SK-N-SH (cell line): Measurements from ENCODE around the gene RANBP10. TPM values are rescaled to one million over a fixed set of nuclear protein-coding genes. Genes with fewer than 3 reads are reported as not detected.

Experiments
- CTCF ChIA-PET: fragments of 300-600, 350-600 bp; formaldehyde crosslinking; extraction: SDS; loops from one replicate; lab custom pipeline; 2021; lab: Yijun Ruan, JAX
- POLR2A ChIA-PET: fragments of 350-600 bp; sonication (Branson Sonifier 250); formaldehyde crosslinking; extraction: SDS; loops from one replicate; lab custom pipeline; 2020; ENCODE audit warnings: antibody characterized with exemption, inconsistent platforms; lab: Yijun Ruan, JAX
- DNase-seq: peaks from one replicate; pipeline ENCODE4 v3.0.0; 2012
- H2AFZ ChIP-seq: fragments of 200-600 bp; sonication (generic); 2 replicates; pipeline ENCODE4 v1.8.1; 2016; ENCODE audit warnings: antibody characterized with exemption, mild to moderate bottlenecking, low read depth
- H3F3A ChIP-seq: fragments of 200-600 bp; sonication (generic); replicated peaks from 2 replicates; pipeline ENCODE3; 2016; ENCODE audit warnings: antibody characterized with exemption, mild to moderate bottlenecking; ENCODE audit not compliant: insufficient read depth
- H3K27ac ChIP-seq, 2 experiments: fragments of 200-500 bp in 1 of 2; fragments of 200-600 bp in 1 of 2; sonication (Bioruptor generic) in 1 of 2; sonication (generic), shearing (Covaris generic) in 1 of 2; 2 replicates each; pipeline versions ENCODE4 v1.5.1 to v1.6.1; 2014 to 2016; ENCODE audit warnings: low read depth in 2 of 2, inconsistent platforms in 1 of 2, low read length in 1 of 2, mild to moderate bottlenecking in 1 of 2, mixed read lengths in 1 of 2
- H3K27me3 ChIP-seq: fragments of 200-600 bp; sonication (generic), shearing (Covaris generic); 2 replicates; pipeline ENCODE4 v1.6.1; 2016; ENCODE audit warnings: mixed run types; ENCODE audit not compliant: insufficient read depth
- H3K36me3 ChIP-seq, 2 experiments: fragments of 200-500 bp in 1 of 2; fragments of 200-600 bp in 1 of 2; sonication (Bioruptor generic) in 1 of 2; sonication (generic) in 1 of 2; replicated peaks in 1 of 2; 2 replicates each; pipeline versions ENCODE3 to v1.5.1; 2014 to 2016; ENCODE audit warnings: low read length in 1 of 2, mild to moderate bottlenecking in 1 of 2; ENCODE audit not compliant: insufficient read depth in 2 of 2, control insufficient read depth in 1 of 2
- H3K4me1 ChIP-seq, 2 experiments: fragments of 200-500 bp in 1 of 2; fragments of 200-600 bp in 1 of 2; sonication (Bioruptor generic) in 1 of 2; sonication (generic), shearing (Covaris generic) in 1 of 2; 2 replicates each; pipeline versions ENCODE4 v1.5.1 to v1.6.1; 2014 to 2016; ENCODE audit warnings: low read depth in 1 of 2, low read length in 1 of 2, mixed run types in 1 of 2; ENCODE audit not compliant: insufficient read depth in 2 of 2, control insufficient read depth in 1 of 2
- H3K4me2 ChIP-seq: fragments of 200-600 bp; sonication (generic), shearing (Covaris generic); 2 replicates; pipeline ENCODE4 v1.6.1; 2017; ENCODE audit warnings: mixed run types
- H3K4me3 ChIP-seq, 2 experiments: fragments of 200-500 bp in 1 of 2; fragments of 200-600 bp in 1 of 2; sonication (Bioruptor generic) in 1 of 2; sonication (generic), shearing (Covaris generic) in 1 of 2; 2 replicates each; pipeline versions ENCODE4 v1.5.1 to v1.8.1; 2014 to 2016; ENCODE audit warnings: low read depth in 2 of 2, inconsistent platforms in 1 of 2, low read length in 1 of 2, mild to moderate bottlenecking in 1 of 2, mixed read lengths in 1 of 2, moderate library complexity in 1 of 2
- H3K79me2 ChIP-seq: fragments of 200-600 bp; sonication (generic); 2 replicates; pipeline ENCODE4 v1.8.1; 2017; ENCODE audit warnings: mild to moderate bottlenecking; ENCODE audit not compliant: insufficient read depth
- H3K9ac ChIP-seq: fragments of 200-600 bp; sonication (generic); 2 replicates; pipeline ENCODE4 v1.6.1; 2017; ENCODE audit warnings: mixed run types
- H3K9me2 ChIP-seq: fragments of 200-600 bp; sonication (generic); 2 replicates; pipeline ENCODE4 v1.6.1; 2017; ENCODE audit warnings: mixed run types
- H3K9me3 ChIP-seq: fragments of 200-600 bp; sonication (generic); 2 replicates; pipeline ENCODE4 v1.6.1; 2017; ENCODE audit warnings: mixed run types, mild to moderate bottlenecking, moderate library complexity
- H4K20me1 ChIP-seq: fragments of 200-600 bp; sonication (generic); 2 replicates; pipeline ENCODE4 v1.6.1; 2017; ENCODE audit warnings: mild to moderate bottlenecking, mixed run types; ENCODE audit not compliant: insufficient read depth
- CTCF ChIP-seq: fragments of 200-600 bp; sonication (generic); IDR thresholded peaks from 2 replicates; pipeline ENCODE4 v1.6.1; 2017; ENCODE audit warnings: antibody characterized with exemption, mild to moderate bottlenecking, moderate library complexity
- EP300 ChIP-seq, 2 experiments: IDR thresholded peaks; 2 replicates each; pipeline versions ENCODE4 v1.4.0 to v1.6.1; 2012; ENCODE audit warnings: borderline replicate concordance in 1 of 2, low read depth in 1 of 2, low read length in 1 of 2
- FOXJ3 ChIP-seq: sonication (generic); formaldehyde crosslinking; IDR thresholded peaks from 2 replicates; pipeline ENCODE4 v1.5.1; 2020; ENCODE audit warnings: mild to moderate bottlenecking, missing genetic modification reagents
- GABPA ChIP-seq: IDR thresholded peaks from 2 replicates; pipeline ENCODE4 v1.4.0; 2012; ENCODE audit warnings: low read depth, mild to moderate bottlenecking
- GATA2 ChIP-seq: sonication (generic); formaldehyde crosslinking; IDR thresholded peaks from 2 replicates; pipeline ENCODE4 v1.5.0; 2020; ENCODE audit warnings: mild to moderate bottlenecking, missing genetic modification reagents
- JUND ChIP-seq: IDR thresholded peaks from 2 replicates; pipeline ENCODE4 v1.4.0; 2012
- MAX ChIP-seq: IDR thresholded peaks from 2 replicates; pipeline ENCODE4 v1.4.0; 2012; ENCODE audit warnings: low read depth
- MXI1 ChIP-seq: IDR thresholded peaks from 2 replicates; pipeline ENCODE4 v1.6.1; 2012; ENCODE audit warnings: mild to moderate bottlenecking, low read depth, low read length, improper control_type of control experiment
- NRF1 ChIP-seq: IDR thresholded peaks from 2 replicates; pipeline ENCODE4 v1.6.1; 2012; ENCODE audit warnings: low read depth, mild to moderate bottlenecking, low read length
- PBX3 ChIP-seq: IDR thresholded peaks from 2 replicates; pipeline ENCODE4; 2012
- POLR2AphosphoS5 ChIP-seq: IDR thresholded peaks from 2 replicates; pipeline ENCODE4 v1.6.1; 2012; ENCODE audit warnings: low read depth, low read length
- RAD21 ChIP-seq: IDR thresholded peaks from 2 replicates; pipeline ENCODE4 v1.6.1; 2012; ENCODE audit warnings: mild to moderate bottlenecking, low read length
- SIN3A ChIP-seq: IDR thresholded peaks from 2 replicates; pipeline ENCODE4 v1.6.1; 2012; ENCODE audit warnings: low read depth, mild to moderate bottlenecking, low read length, moderate library complexity, borderline replicate concordance
- TAF1 ChIP-seq: IDR thresholded peaks from 2 replicates; pipeline ENCODE4 v1.6.1; 2012; ENCODE audit warnings: low read depth, mild to moderate bottlenecking, low read length, moderate library complexity, borderline replicate concordance
- TEAD4 ChIP-seq: IDR thresholded peaks from 2 replicates; pipeline ENCODE4 v1.4.0; 2012; ENCODE audit warnings: mild to moderate bottlenecking, borderline replicate concordance; ENCODE audit not compliant: insufficient read depth
- USF1 ChIP-seq: IDR thresholded peaks from 2 replicates; pipeline ENCODE4 v1.4.0; 2012; ENCODE audit warnings: low read depth, borderline replicate concordance
- YY1 ChIP-seq: IDR thresholded peaks from 2 replicates; pipeline ENCODE4 v1.4.0; 2012; ENCODE audit warnings: low read depth, mild to moderate bottlenecking
- WGBS: methylation state at CpG from one replicate; pipeline ENCODE4 v1.1.6; 2017; ENCODE audit warnings: low lambda C conversion rate; 5-methylcytosine and 5-hydroxymethylcytosine counted together
- polyA plus RNA-seq, 3 experiments: library from polyadenylated mRNA; depleted of rRNA; stranded (reverse); fragments of >200 nt; gene quantifications; 2 replicates each; pipeline ENCODE4 v1.2.3, GENCODE V29; 2012

RANBP10 gene
- polyA plus RNA-seq, 1 of the 3 experiments (the other 2 are of a cell fraction): 12.1 TPM

- Histone ChIP-seq H3K4me2 (peak overlapping the region; percentile 91), H3K4me3 (peak overlapping the region; percentile 77 to 97), H3K27me3 (no peaks in the 10 kb centered on the region), H4K20me1 (peaks cover under 1% of the 10 kb centered on the region; the same call in 1 of the 2 replicates), H3F3A (peaks cover 28% of the 10 kb centered on the region), H3K9me3 (no peaks in the 10 kb centered on the region), H3K27ac (peak overlapping the region; percentile 98 to 99), H3K9me2 (no peaks in the 10 kb centered on the region), H3K36me3 (peaks cover 0 to 5% of the 10 kb centered on the region in 2 experiments), H3K4me1 (peaks cover 26 to 36% of the 10 kb centered on the region in 2 experiments), H3K9ac (peak overlapping the region; percentile 93), H2AFZ (peak overlapping the region; percentile 82; the same call in 1 of the 2 replicates), H3K79me2 (peaks cover 44% of the 10 kb centered on the region)
- DNase-seq: peak; percentile 73
- ChIA-PET POLR2A (interaction anchor here (0.6 kb wide), 1 partner anchor 1247 kb away, joined by 3 read pairs; no protein-coding TSS in a partner anchor), CTCF (interaction anchor here (1.0 to 6.3 kb wide), 5 partner anchors 9 to 41 kb away, joined by 3 to 66 read pairs (median 4); no protein-coding TSS in a partner anchor)
- TF ChIP-seq MAX (peak; percentile 73; the same call in 1 of the 2 replicates), TEAD4 (no peak), FOXJ3 (CRISPR knock-in tag) (0 out of 2 replicates have a peak, but pooled peaks have one; percentile 14), NRF1 (peak; percentile 44), RAD21 (peak; percentile 32; the same call in 1 of the 2 replicates), GATA2 (no peak), CTCF (peak; percentile 45), MXI1 (peak; percentile 59)
- 24% methylated on average over 27 of the region's 67 CpGs for WGBS
These were observed 36.4 kb upstream of the RANBP10 start for GRCh38 chr16:67842509-67843342.

GRCh38 chr16:67841816-67842508, 35.6 kb upstream of the RANBP10 start, which contains the start of gene THAP11:
THAP11 (plus strand) TSS chr16:67842320; CDS start chr16:67842555, 235 bp downstream.
- peak within 1 kb of the TSS; percentile 93 for H3K9ac ChIP-seq
- H3F3A ChIP-seq: peaks cover 28% of the 10 kb centered on the region
- H4K20me1 ChIP-seq: no peaks in the 10 kb centered on the region; the same call in 1 of the 2 replicates
- CTCF ChIA-PET: interaction anchor here (1.0 to 6.3 kb wide), 9 partner anchors 9 to 321 kb away, joined by 3 to 66 read pairs (median 5); partner anchors contain the start of genes CTRL, RANBP10 and TSNAXIP1
- H3K9me3 ChIP-seq: no peaks in the 10 kb centered on the region
- H3K4me3 ChIP-seq: peak within 1 kb of the TSS; percentile 77 to 97
- peaks cover 26 to 36% of the 10 kb centered on the region in 2 experiments for H3K4me1 ChIP-seq
- POLR2A ChIA-PET: interaction anchor here (0.6 kb wide), 1 partner anchor 1246 kb away, joined by 3 read pairs; no protein-coding TSS in a partner anchor
- H3K36me3 ChIP-seq: peaks cover 0 to 5% of the 10 kb centered on the region in 2 experiments
- H3K79me2 ChIP-seq: peaks cover 37% of the 10 kb centered on the region
- no peaks in the 10 kb centered on the region for H3K9me2 ChIP-seq
- peak within 1 kb of the TSS; percentile 91 for H3K4me2 ChIP-seq
- H3K27ac ChIP-seq: peak within 1 kb of the TSS; percentile 98 to 99
- H2AFZ ChIP-seq: peak within 1 kb of the TSS; percentile 97
- no peaks in the 10 kb centered on the region for H3K27me3 ChIP-seq
- under 1% methylated on average over 30 of the region's 83 CpGs for WGBS
- DNase-seq: peak; percentile 94
- TF ChIP-seq PBX3 (no peak), MXI1 (peak; percentile 17; the same call in 1 of the 2 replicates), USF1 (no peak), EP300 (IDR thresholded peaks at IDR 0.05; ENCODE audit: borderline replicate concordance in 1 of 2, low read depth in 1 of 2, low read length in 1 of 2) (no peak), YY1 (no peak), GABPA (peak; percentile 82), TAF1 (peak; percentile 17; the same call in 1 of the 2 replicates), POLR2AphosphoS5 (no peak), CTCF (peak; percentile 64), JUND (no peak), SIN3A (no peak; the same call in 1 of the 2 replicates)
